GM12878 (cell line): Measurements from ENCODE around the gene PATL1. TPM values are rescaled to one million over a fixed set of nuclear protein-coding genes. Genes with fewer than 3 reads are reported as not detected.
A peak's percentile ranks its signal among the peaks of the same experiment; 100 is the strongest.

Source experiments
- ASH2L ChIP-seq: fragments of 300-600, 200-600 bp; sonication (generic); IDR thresholded peaks from 2 replicates; pipeline ENCODE4 v1.6.1; 2017; ENCODE audit warnings: low read depth, mild to moderate bottlenecking, borderline replicate concordance
- BCLAF1 ChIP-seq: fragments of 450-650 bp; IDR thresholded peaks from 2 replicates; pipeline ENCODE4 v1.6.1; 2017; ENCODE audit warnings: antibody characterized with exemption, mild to moderate bottlenecking, moderate library complexity
- CBX3 ChIP-seq: fragments of 200-600 bp; sonication (generic); IDR thresholded peaks from 2 replicates; pipeline ENCODE4 v1.6.1; 2016; ENCODE audit warnings: low read depth, borderline replicate concordance
- CBX5 ChIP-seq: sonication (generic); IDR thresholded peaks from 2 replicates; pipeline ENCODE4 v1.6.1; 2016; ENCODE audit warnings: low read depth, moderate library complexity, mild to moderate bottlenecking, inconsistent platforms
- CREM ChIP-seq: IDR thresholded peaks from 2 replicates; pipeline ENCODE4 v1.6.1; 2014; ENCODE audit warnings: antibody characterized with exemption, low read depth
- E2F8 ChIP-seq: fragments of 450-650 bp; IDR thresholded peaks from 2 replicates; pipeline ENCODE4 v1.6.1; 2018; ENCODE audit warnings: mild to moderate bottlenecking, low read depth, moderate library complexity; ENCODE audit not compliant: partially characterized antibody
- FOXM1 ChIP-seq: IDR thresholded peaks from 2 replicates; pipeline ENCODE4 v1.6.1; 2012; ENCODE audit warnings: low read depth, mild to moderate bottlenecking, inconsistent platforms, low read length, moderate library complexity
- GABPA ChIP-seq: IDR thresholded peaks from 2 replicates; pipeline ENCODE4 v1.6.1; 2014; ENCODE audit warnings: antibody characterized with exemption, low read depth, mild to moderate bottlenecking, inconsistent platforms
- HCFC1 ChIP-seq: fragments of 150-350 bp; IDR thresholded peaks from 2 replicates; pipeline ENCODE4 v1.6.1; 2014; ENCODE audit warnings: low read length
- IRF3 ChIP-seq: fragments of 450-650 bp; IDR thresholded peaks from 2 replicates; pipeline ENCODE4 v1.6.1; 2014; ENCODE audit warnings: mild to moderate bottlenecking
- IRF5 ChIP-seq: fragments of 450-650 bp; IDR thresholded peaks from 2 replicates; pipeline ENCODE4 v1.6.1; 2017; ENCODE audit warnings: borderline replicate concordance
- JUND ChIP-seq: IDR thresholded peaks from 2 replicates; pipeline ENCODE4 v1.6.1; 2012; ENCODE audit warnings: low read depth, mild to moderate bottlenecking, low read length, improper control_type of control experiment, moderate library complexity
- NFYA ChIP-seq: IDR thresholded peaks from 2 replicates; pipeline ENCODE4 v1.6.1; 2011; ENCODE audit warnings: low read depth, mild to moderate bottlenecking, low read length, improper control_type of control experiment, borderline replicate concordance
- NR2C2 ChIP-seq: IDR thresholded peaks from 2 replicates; pipeline ENCODE4 v1.6.1; 2011; ENCODE audit warnings: borderline replicate concordance, low read depth; ENCODE audit not compliant: control insufficient read depth, insufficient read length
- RBBP5 ChIP-seq: fragments of 200-600 bp; sonication (generic); conservative IDR thresholded peaks from 2 replicates; pipeline ENCODE4 v1.6.1; 2016
- STAT1 ChIP-seq: fragments of 450-650 bp; conservative IDR thresholded peaks from 2 replicates; pipeline ENCODE4 v1.6.1; 2014; ENCODE audit warnings: antibody characterized with exemption, mild to moderate bottlenecking
- YBX1 ChIP-seq: fragments of 450-650 bp; IDR thresholded peaks from 2 replicates; pipeline ENCODE4 v1.6.1; 2016; ENCODE audit warnings: antibody characterized with exemption
- ZBTB40 ChIP-seq: fragments of 450-650 bp; IDR thresholded peaks from 2 replicates; pipeline ENCODE4 v1.6.1; 2016; ENCODE audit warnings: mild to moderate bottlenecking, moderate library complexity, borderline replicate concordance
- polyA plus RNA-seq, 11 experiments: library from polyadenylated mRNA; depleted of rRNA in 4 of 11; unstranded in 6 of 11; stranded (reverse) in 5 of 11; fragments of >200 nt; fragmentation: Nextera tagmentation in 4 of 11; fragmentation: Illumina TruSeq in 1 of 11; extraction: Ambion mirVana in 4 of 11; extraction: Trizol in 1 of 11; gene quantifications; 1 replicate in 1 of 11; 2 replicates in 10 of 11; pipeline versions ENCODE4 v1.2.1 to v1.2.3, GENCODE V29; 2011 to 2016; ENCODE audit warnings: inconsistent platforms in 2 of 11, missing spikeins in 2 of 11, low read depth in 1 of 11
- total RNA-seq, 4 experiments: library from RNA; depleted of rRNA in 3 of 4; stranded (reverse); fragments of >200 nt in 3 of 4; fragmentation: Illumina TruSeq in 1 of 4; extraction: Trizol in 1 of 4; gene quantifications; 2 replicates each; pipeline versions ENCODE4 v1.2.1 to v1.2.3, GENCODE V29; 2013 to 2021

PATL1 gene
- total and polyA plus RNA-seq, 10 of the 15 experiments (the other 5 are each of a cell fraction or from before 2014, with no cell fraction given): 5.3 to 62.0 (median 14.9) TPM

- TF ChIP-seq E2F8 (peak; percentile 50), IRF5 (no peak), NR2C2 (no peak), CBX5 (peak; percentile 83; the same call in 1 of the 2 replicates), ASH2L (no peak), CREM (peak; percentile 93), ZBTB40 (no peak; the same call in 1 of the 2 replicates), BCLAF1 (no peak), YBX1 (no peak), NFYA (no peak), GABPA (0 out of 2 replicates have a peak, but pooled peaks have one; percentile 29), STAT1 (no peak), HCFC1 (peak; percentile 55; the same call in 1 of the 2 replicates), RBBP5 (no peak), JUND (0 out of 2 replicates have a peak, but pooled peaks have one; percentile 23), IRF3 (no peak), FOXM1 (no peak), CBX3 (no peak)
Measured at GRCh38 chr11:59668950-59669610, at the start of gene PATL1 (continued).
